RWPE2 (cell line): ENCODE results near the gene XRCC3.
"Not testable (repeated sequence)": the region's sequence is repeated elsewhere in the genome, so short reads cannot be mapped to it uniquely, and the experiment has no call there.

ENCODE experiments used
- ATAC-seq: fragments of 200-7000 bp; cut with Tn5 transposase; 3 replicates; pipeline ENCODE4 v1.9.1; 2021; ENCODE audit warnings: low read depth
- DNase-seq: peaks from one replicate; pipeline ENCODE4 v3.0.0-alpha.2; 2020; ENCODE audit warnings: low spot score
- H3K27ac ChIP-seq: fragments of 450-650 bp; 2 replicates; pipeline ENCODE4 v1.5.1; 2017; ENCODE audit warnings: mild to moderate bottlenecking; ENCODE audit not compliant: poor library complexity, severe bottlenecking
- H3K27me3 ChIP-seq: fragments of 250-450 bp; sonication (Bioruptor Pico); 2 replicates; pipeline ENCODE4 v1.5.1; 2021; ENCODE audit warnings: mild to moderate bottlenecking, moderate library complexity; ENCODE audit not compliant: insufficient read depth, poor library complexity, severe bottlenecking
- H3K36me3 ChIP-seq: fragments of 250-450 bp; sonication (Bioruptor Pico); 2 replicates; pipeline ENCODE4 v1.5.1; 2020; ENCODE audit warnings: low read depth, mild to moderate bottlenecking, moderate library complexity
- H3K4me1 ChIP-seq: fragments of 250-450 bp; sonication (Bioruptor Pico); 2 replicates; pipeline ENCODE4 v1.5.1; 2021; ENCODE audit warnings: mild to moderate bottlenecking, moderate library complexity; ENCODE audit not compliant: insufficient read depth, poor library complexity, severe bottlenecking
- H3K4me3 ChIP-seq: fragments of 250-450 bp; sonication (Bioruptor Pico); 2 replicates; pipeline ENCODE4 v1.5.1; 2021; ENCODE audit warnings: mild to moderate bottlenecking, moderate library complexity; ENCODE audit not compliant: severe bottlenecking
- H3K9me3 ChIP-seq: fragments of 250-450 bp; sonication (Bioruptor Pico); 2 replicates; pipeline ENCODE4 v1.5.1; 2021; ENCODE audit warnings: mild to moderate bottlenecking, moderate library complexity; ENCODE audit not compliant: severe bottlenecking
- TF ChIP-seq, protein P1 (sequence below): fragments of 450-650 bp; IDR thresholded peaks from one replicate; pipeline ENCODE4 v1.5.1; 2017; ENCODE audit warnings: mild to moderate bottlenecking, moderate library complexity; ENCODE audit not compliant: poor library complexity, severe bottlenecking

XRCC3 gene

GRCh38 chr14:103692159-103692558, 23.1 kb downstream of the XRCC3 start:
- Histone ChIP-seq H3K36me3 (peaks cover 85% of the 10 kb centered on the region), H3K27ac (no peak overlapping the region), H3K9me3 (no peaks in the 10 kb centered on the region), H3K4me1 (peaks cover 17% of the 10 kb centered on the region), H3K27me3 (no peaks in the 10 kb centered on the region), H3K4me3 (no peak overlapping the region)
- DNase-seq (no peak), ATAC-seq (no peak)
- TF ChIP-seq, protein P1, sequence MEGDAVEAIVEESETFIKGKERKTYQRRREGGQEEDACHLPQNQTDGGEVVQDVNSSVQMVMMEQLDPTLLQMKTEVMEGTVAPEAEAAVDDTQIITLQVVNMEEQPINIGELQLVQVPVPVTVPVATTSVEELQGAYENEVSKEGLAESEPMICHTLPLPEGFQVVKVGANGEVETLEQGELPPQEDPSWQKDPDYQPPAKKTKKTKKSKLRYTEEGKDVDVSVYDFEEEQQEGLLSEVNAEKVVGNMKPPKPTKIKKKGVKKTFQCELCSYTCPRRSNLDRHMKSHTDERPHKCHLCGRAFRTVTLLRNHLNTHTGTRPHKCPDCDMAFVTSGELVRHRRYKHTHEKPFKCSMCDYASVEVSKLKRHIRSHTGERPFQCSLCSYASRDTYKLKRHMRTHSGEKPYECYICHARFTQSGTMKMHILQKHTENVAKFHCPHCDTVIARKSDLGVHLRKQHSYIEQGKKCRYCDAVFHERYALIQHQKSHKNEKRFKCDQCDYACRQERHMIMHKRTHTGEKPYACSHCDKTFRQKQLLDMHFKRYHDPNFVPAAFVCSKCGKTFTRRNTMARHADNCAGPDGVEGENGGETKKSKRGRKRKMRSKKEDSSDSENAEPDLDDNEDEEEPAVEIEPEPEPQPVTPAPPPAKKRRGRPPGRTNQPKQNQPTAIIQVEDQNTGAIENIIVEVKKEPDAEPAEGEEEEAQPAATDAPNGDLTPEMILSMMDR: no peak

DNA sequence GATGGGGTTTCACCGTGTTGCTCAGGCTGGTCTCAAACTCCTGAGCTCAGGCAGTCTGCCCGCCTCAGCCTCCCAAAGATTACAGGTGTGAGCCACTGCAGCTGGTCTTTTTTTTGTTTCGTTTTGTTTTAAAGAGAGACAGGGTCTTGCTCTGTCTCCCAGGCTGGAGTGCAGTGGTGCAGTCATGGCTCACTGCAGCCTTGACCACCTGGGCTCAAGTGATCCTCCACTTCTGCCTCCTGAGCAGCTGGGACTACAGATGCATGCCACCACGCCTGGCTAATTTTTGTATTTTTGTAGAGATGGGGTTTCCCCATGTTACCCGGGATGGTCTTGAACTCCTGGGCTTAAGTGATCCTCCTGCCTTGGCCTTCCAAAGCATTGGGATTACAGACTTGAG, 23.6 kb downstream of the XRCC3 start:
- Histone ChIP-seq H3K4me1 (peaks cover 17% of the 10 kb centered on the region), H3K36me3 (peaks cover 88% of the 10 kb centered on the region)
- DNase-seq, H3K4me3 ChIP-seq, H3K27me3 ChIP-seq, H3K27ac ChIP-seq, H3K9me3 ChIP-seq, ATAC-seq: not testable (repeated sequence)

DNA sequence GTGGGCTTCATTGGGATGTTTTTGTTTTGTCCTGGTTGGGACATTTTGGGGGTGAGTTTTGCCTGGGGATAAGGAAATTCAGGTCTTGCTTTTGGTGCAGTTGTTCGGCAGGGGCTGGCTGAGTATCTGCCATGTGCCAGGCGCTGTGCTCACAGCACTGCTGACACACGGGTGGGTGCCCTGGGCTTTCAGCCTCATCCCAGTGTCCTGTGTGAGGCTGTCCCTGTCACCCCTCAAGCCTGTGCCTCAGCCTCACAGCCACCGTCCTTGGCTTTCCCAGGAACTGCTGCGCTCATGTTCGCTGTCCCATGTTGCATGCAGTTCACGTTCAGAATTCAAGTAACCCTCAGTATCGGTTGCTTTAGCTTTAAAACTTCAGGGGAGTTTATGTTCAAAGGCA, 24.9 kb downstream of the XRCC3 start:
- TF ChIP-seq, protein P1: no peak
- Histone ChIP-seq H3K36me3 (peaks cover 90% of the 10 kb centered on the region), H3K27me3 (no peaks in the 10 kb centered on the region), H3K9me3 (no peaks in the 10 kb centered on the region), H3K4me1 (peaks cover 17% of the 10 kb centered on the region), H3K27ac (no peak overlapping the region), H3K4me3 (no peak overlapping the region)
- DNase-seq: no peak
- no peak for ATAC-seq

- no peak for DNase-seq
- Histone ChIP-seq H3K4me3 (no peak overlapping the region), H3K4me1 (peaks cover 17% of the 10 kb centered on the region), H3K27me3 (no peaks in the 10 kb centered on the region), H3K36me3 (peaks cover 90% of the 10 kb centered on the region), H3K9me3 (no peaks in the 10 kb centered on the region), H3K27ac (no peak overlapping the region)
- TF ChIP-seq, protein P1: no peak
- ATAC-seq: no peak
Measured at GRCh38 chr14:103688906-103689902, 26.0 kb downstream of the XRCC3 start.

DNA sequence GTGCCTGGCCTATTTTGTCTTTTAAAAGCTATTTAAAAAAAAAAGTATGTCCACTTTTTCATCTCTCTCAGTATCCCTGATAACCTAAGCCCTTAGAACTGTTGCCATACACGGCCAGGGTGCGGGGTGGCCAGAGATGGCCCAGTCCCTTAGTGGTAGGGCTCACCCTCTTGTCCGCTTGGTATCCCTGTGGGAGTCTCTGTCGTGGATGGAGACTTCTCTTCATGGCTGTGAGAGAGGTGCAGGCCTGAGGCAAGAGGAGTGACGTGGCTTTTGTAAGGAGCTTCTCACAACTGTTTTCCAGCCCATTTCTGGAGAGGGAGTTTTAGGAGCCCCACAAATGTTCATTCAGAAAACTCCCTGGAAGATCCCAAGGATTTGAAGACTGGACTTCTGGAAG, 26.8 kb downstream of the XRCC3 start:
- Histone ChIP-seq H3K4me3 (no peak overlapping the region), H3K27ac (no peak overlapping the region), H3K4me1 (peaks cover 12% of the 10 kb centered on the region), H3K9me3 (no peaks in the 10 kb centered on the region), H3K27me3 (no peaks in the 10 kb centered on the region), H3K36me3 (peaks cover 90% of the 10 kb centered on the region)
- TF ChIP-seq, protein P1: no peak
- DNase-seq (no peak), ATAC-seq (no peak)
